HepG2 (cell line): Measurements from ENCODE around the gene NPHP3. TPM values are rescaled to one million over a fixed set of nuclear protein-coding genes. Genes with fewer than 3 reads are reported as not detected.

Experiments used
- ATAC-seq: fragments of 200-7000 bp; cut with Tn5 transposase; 3 replicates; pipeline ENCODE4 v1.9.1; 2020; ENCODE audit warnings: mild to moderate bottlenecking, moderate library complexity
- BruUV-seq: library from RNA; stranded (reverse); fragments of 400-500 nt; replicated peaks from 2 replicates; lab custom pipeline; 2021; lab: Mats Ljungman, UMichigan
- CTCF ChIA-PET: fragments of 300-600 bp; formaldehyde crosslinking; extraction: SDS; loops from one replicate; lab custom pipeline; 2021; ENCODE audit warnings: low total read pairs, inconsistent platforms, low intra/inter-chr PET ratio; lab: Yijun Ruan, JAX
- POLR2A ChIA-PET: fragments of 350-600 bp; sonication (Branson Sonifier 250); formaldehyde crosslinking; loops from one replicate; lab custom pipeline; 2020; ENCODE audit warnings: antibody characterized with exemption, inconsistent platforms; lab: Yijun Ruan, JAX
- DNase-seq: peaks from one replicate; pipeline ENCODE4 v3.0.0-alpha.2; 2015; ENCODE audit warnings: low spot score
- FAIRE-seq: peaks from 3 replicates; lab custom pipeline; 2011; peaks lifted over from hg19 to GRCh38; lab: Jason Lieb, UNC
- H2AFZ ChIP-seq: one replicate; pipeline ENCODE4 v1.6.1; 2011; ENCODE audit warnings: low read length, inconsistent platforms
- H3K27ac ChIP-seq: fragments of 300-600 bp; 3 replicates; pipeline ENCODE4 v1.8.0; 2011; ENCODE audit warnings: mixed run types, mild to moderate bottlenecking, mixed read lengths, low read length, inconsistent platforms; ENCODE audit not compliant: insufficient read depth; ENCODE audit errors: extremely low read length
- H3K27me3 ChIP-seq, 2 experiments: fragments of 200-600 bp in 1 of 2; 2 replicates in 1 of 2; 3 replicates in 1 of 2; pipeline versions ENCODE4 v1.6.0 to v1.8.0; 2011; ENCODE audit warnings: low read length in 2 of 2, mild to moderate bottlenecking in 2 of 2, moderate library complexity in 2 of 2, inconsistent platforms in 1 of 2; ENCODE audit not compliant: insufficient read depth in 2 of 2, control insufficient read depth in 1 of 2
- H3K36me3 ChIP-seq, 2 experiments: fragments of 200-600 bp in 1 of 2; replicated peaks in 1 of 2; 2 replicates in 1 of 2; 3 replicates in 1 of 2; pipeline versions ENCODE4 v1.5.1 to v1.8.0; 2011; ENCODE audit warnings: low read length in 2 of 2, inconsistent platforms in 1 of 2; ENCODE audit not compliant: insufficient read depth in 2 of 2, control insufficient read depth in 1 of 2
- H3K4me1 ChIP-seq: 2 replicates; pipeline ENCODE4 v1.5.1; 2012; ENCODE audit warnings: low read length, inconsistent platforms; ENCODE audit not compliant: insufficient read depth
- H3K4me2 ChIP-seq: 2 replicates; pipeline ENCODE4 v1.6.0; 2011; ENCODE audit warnings: low read depth, low read length, inconsistent platforms
- H3K4me3 ChIP-seq, 3 experiments: fragments of 200-600 bp in 1 of 3; sonication (generic), shearing (Covaris generic) in 1 of 3; replicated peaks in 1 of 3; 2 replicates each; pipeline ENCODE4 v1.5.1; 2011 to 2016; ENCODE audit warnings: low read length in 3 of 3, inconsistent platforms in 2 of 3, low read depth in 2 of 3, mild to moderate bottlenecking in 2 of 3, control low read depth in 1 of 3, mixed read lengths in 1 of 3; ENCODE audit not compliant: insufficient read depth in 1 of 3
- H3K79me2 ChIP-seq: one replicate; pipeline ENCODE4 v1.6.1; 2011; ENCODE audit warnings: low read length, inconsistent platforms; ENCODE audit not compliant: insufficient read depth
- H3K9ac ChIP-seq: 2 replicates; pipeline ENCODE4 v1.6.0; 2011; ENCODE audit warnings: mild to moderate bottlenecking, low read depth, low read length, inconsistent platforms; ENCODE audit not compliant: insufficient read depth
- H3K9me3 ChIP-seq: 2 replicates; pipeline ENCODE4 v1.5.1; 2012; ENCODE audit warnings: mild to moderate bottlenecking, low read length
- H4K20me1 ChIP-seq: 2 replicates; pipeline ENCODE4 v1.6.0; 2011; ENCODE audit warnings: inconsistent platforms, mild to moderate bottlenecking, low read length, moderate library complexity; ENCODE audit not compliant: insufficient read depth
- ATF7 ChIP-seq, 2 experiments: fragments of 450-650 bp in 1 of 2; sonication (generic) in 1 of 2; formaldehyde crosslinking in 1 of 2; IDR thresholded peaks; 2 replicates each; pipeline versions ENCODE4 v1.4.0 to v1.6.1; 2016 to 2020; ENCODE audit warnings: antibody characterized with exemption in 1 of 2, mild to moderate bottlenecking in 1 of 2, missing genetic modification reagents in 1 of 2
- FOSL1 ChIP-seq: sonication (generic); formaldehyde crosslinking; IDR thresholded peaks from 2 replicates; pipeline ENCODE4 v1.9.0; 2021; ENCODE audit warnings: missing genetic modification reagents, borderline replicate concordance
- HNF4G ChIP-seq, 2 experiments: sonication (generic) in 1 of 2; formaldehyde crosslinking in 1 of 2; IDR thresholded peaks; 2 replicates each; pipeline versions ENCODE4 v1.4.0 to v1.6.1; 2011 to 2020; ENCODE audit warnings: borderline replicate concordance in 2 of 2, low read depth in 2 of 2, mild to moderate bottlenecking in 2 of 2, low read length in 1 of 2, missing genetic modification reagents in 1 of 2, moderate library complexity in 1 of 2
- HNRNPH1 ChIP-seq: fragments of 200-400 bp; formaldehyde crosslinking; optimal IDR thresholded peaks from 2 replicates; pipeline ENCODE3; 2017; ENCODE audit warnings: mild to moderate bottlenecking, low read depth, low read length
- ISL2 ChIP-seq: sonication (generic); formaldehyde crosslinking; IDR thresholded peaks from 2 replicates; pipeline ENCODE4 v1.5.0; 2020; ENCODE audit warnings: missing genetic modification reagents
- JARID2 ChIP-seq: sonication (generic); formaldehyde crosslinking; IDR thresholded peaks from 2 replicates; pipeline ENCODE4 v1.8.1; 2023; ENCODE audit warnings: missing genetic modification reagents, inconsistent platforms; ENCODE audit not compliant: insufficient replicate concordance
- MZF1 ChIP-seq: sonication (generic); formaldehyde crosslinking; IDR thresholded peaks from 2 replicates; pipeline ENCODE4 v1.8.1; 2023; ENCODE audit warnings: mild to moderate bottlenecking, missing genetic modification reagents, borderline replicate concordance
- NFE2L2 ChIP-seq: fragments of 150-350 bp; IDR thresholded peaks from 2 replicates; pipeline ENCODE4 v1.6.1; 2014; ENCODE audit warnings: low read length
- NFRKB ChIP-seq: fragments of 450-650 bp; IDR thresholded peaks from 2 replicates; pipeline ENCODE4 v1.6.1; 2017
- NONO ChIP-seq, 2 experiments: fragments of 450-650 bp in 1 of 2; sonication (generic) in 1 of 2; formaldehyde crosslinking in 1 of 2; IDR thresholded peaks in 1 of 2; conservative IDR thresholded peaks in 1 of 2; 2 replicates each; pipeline versions ENCODE4 v1.6.1 to v1.8.0; 2017 to 2022; ENCODE audit warnings: mild to moderate bottlenecking in 1 of 2, missing genetic modification reagents in 1 of 2, moderate library complexity in 1 of 2
- PATZ1 ChIP-seq: sonication (generic); formaldehyde crosslinking; IDR thresholded peaks from 2 replicates; pipeline ENCODE4 v1.4.0; 2020; ENCODE audit warnings: missing genetic modification reagents
- RORA ChIP-seq: sonication (generic); formaldehyde crosslinking; IDR thresholded peaks from 2 replicates; pipeline ENCODE4 v1.5.0; 2020; ENCODE audit warnings: mild to moderate bottlenecking, missing genetic modification reagents, moderate library complexity
- XRCC5 ChIP-seq: fragments of 200-400 bp; formaldehyde crosslinking; optimal IDR thresholded peaks from 2 replicates; pipeline ENCODE3; 2017; ENCODE audit warnings: mild to moderate bottlenecking, low read length
- ZIK1 ChIP-seq: sonication (generic); formaldehyde crosslinking; IDR thresholded peaks from 2 replicates; pipeline ENCODE4 v1.5.0; 2020; ENCODE audit warnings: mild to moderate bottlenecking, low read depth, missing genetic modification reagents, borderline replicate concordance
- ZNF451 ChIP-seq: sonication (generic); formaldehyde crosslinking; IDR thresholded peaks from 2 replicates; pipeline ENCODE4 v1.5.0; 2020; ENCODE audit warnings: mild to moderate bottlenecking, missing genetic modification reagents
- ZNF891 ChIP-seq: sonication (generic); formaldehyde crosslinking; IDR thresholded peaks from 2 replicates; pipeline ENCODE4 v1.5.0; 2020; ENCODE audit warnings: mild to moderate bottlenecking, missing genetic modification reagents
- in situ Hi-C: cut with HindIII; loops from 2 replicates; pipeline ENCODE4 v1.10.0; 2017; ENCODE audit warnings: low pct_unique_long_range_greater_than_20kb; ENCODE audit not compliant: extremely low pct_ligation_motif_present
- intact Hi-C: fragments of 100-400 bp; cut with micrococcal nuclease; formaldehyde crosslinking; loops from one replicate; pipeline ENCODE4 v1.10.0; 2022; ENCODE audit not compliant: unreplicated experiment
- polyA plus RNA-seq, 8 experiments: library from polyadenylated mRNA; depleted of rRNA in 3 of 8; stranded (reverse) in 7 of 8; unstranded in 1 of 8; fragments of >200 nt; fragmentation: Illumina TruSeq in 4 of 8; extraction: Trizol in 4 of 8; gene quantifications; 2 replicates each; pipeline versions ENCODE4 v1.2.1 to v1.2.3, GENCODE V29; 2011 to 2016; ENCODE audit warnings: low read depth in 4 of 8, missing spikeins in 1 of 8, mixed read lengths in 1 of 8; ENCODE audit not compliant: insufficient read depth in 1 of 8
- total RNA-seq, 5 experiments: library from RNA; depleted of rRNA; stranded (reverse); fragments of >200 nt; fragmentation: Illumina TruSeq; extraction: Trizol; gene quantifications; 2 replicates each; pipeline ENCODE4 v1.2.3, GENCODE V29; 2016; ENCODE audit warnings: low read depth in 1 of 5
- TF ChIP-seq, protein P1 (sequence below): sonication (generic); formaldehyde crosslinking; IDR thresholded peaks from 2 replicates; pipeline ENCODE4 v1.4.0; 2020; ENCODE audit warnings: missing genetic modification reagents
- TF ChIP-seq, protein P2 (sequence below): sonication (generic); formaldehyde crosslinking; IDR thresholded peaks from 2 replicates; pipeline ENCODE4 v1.5.1; 2020; ENCODE audit warnings: missing genetic modification reagents, mild to moderate bottlenecking, borderline replicate concordance

NPHP3 gene
- total and polyA plus RNA-seq, 2 of the 13 experiments (the other 11 are each of a cell fraction or from before 2014, with no cell fraction given), result 11.0 to 20.2 TPM

DNA sequence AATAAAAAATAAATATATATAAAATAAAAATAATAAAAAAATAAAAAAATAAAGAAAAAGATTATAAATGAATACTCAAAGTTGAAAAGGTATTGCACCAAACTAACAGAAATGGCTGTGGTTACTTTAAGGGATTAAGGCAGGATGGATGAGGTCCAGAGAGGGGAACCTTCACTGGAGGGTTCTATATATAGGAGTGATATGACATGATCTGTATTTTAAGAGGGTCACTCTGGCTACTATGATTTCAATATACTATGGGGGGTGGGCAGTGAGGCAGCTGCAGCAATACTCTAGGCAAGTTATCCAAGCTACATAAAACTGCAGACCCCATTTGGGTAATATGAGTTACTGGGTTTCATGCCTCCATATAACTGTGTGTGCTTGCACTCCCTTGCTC, 87.2 kb downstream of the NPHP3 start:
- Histone ChIP-seq H2AFZ (no peak overlapping the region), H3K36me3 (peaks cover 3 to 9% of the 10 kb centered on the region in 2 experiments; a peak in 2 of 5 replicates), H3K4me3 (no peak overlapping the region), H3K27ac (no peak overlapping the region), H3K27me3 (no peaks in the 10 kb centered on the region), H3K79me2 (no peaks in the 10 kb centered on the region), H3K9ac (no peak overlapping the region), H3K4me1 (no peaks in the 10 kb centered on the region), H3K4me2 (no peak overlapping the region), H3K9me3 (no peaks in the 10 kb centered on the region), H4K20me1 (no peaks in the 10 kb centered on the region)
- TF ChIP-seq MZF1 (no peak), ISL2 (CRISPR knock-in tag) (no peak), NONO (IDR thresholded peaks at IDR 0.05) (no peak), NONO (CRISPR knock-in tag; conservative IDR thresholded peaks at IDR 0.05) (no peak), FOSL1 (no peak), JARID2 (no peak), ZNF891 (CRISPR knock-in tag) (no peak), ZNF451 (CRISPR knock-in tag) (no peak), HNF4G (IDR thresholded peaks at IDR 0.05; ENCODE audit: borderline replicate concordance, low read depth, low read length) (no peak), HNF4G (CRISPR knock-in tag; IDR thresholded peaks at IDR 0.05; ENCODE audit: borderline replicate concordance, low read depth) (no peak), ATF7 (IDR thresholded peaks at IDR 0.05) (no peak), ATF7 (CRISPR knock-in tag; IDR thresholded peaks at IDR 0.05) (no peak), NFRKB (no peak), ZIK1 (CRISPR knock-in tag) (no peak), XRCC5 (no peak), HNRNPH1 (no peak), RORA (CRISPR knock-in tag) (no peak), PATZ1 (CRISPR knock-in tag) (no peak), NFE2L2 (no peak)
- TF ChIP-seq, protein P1, sequence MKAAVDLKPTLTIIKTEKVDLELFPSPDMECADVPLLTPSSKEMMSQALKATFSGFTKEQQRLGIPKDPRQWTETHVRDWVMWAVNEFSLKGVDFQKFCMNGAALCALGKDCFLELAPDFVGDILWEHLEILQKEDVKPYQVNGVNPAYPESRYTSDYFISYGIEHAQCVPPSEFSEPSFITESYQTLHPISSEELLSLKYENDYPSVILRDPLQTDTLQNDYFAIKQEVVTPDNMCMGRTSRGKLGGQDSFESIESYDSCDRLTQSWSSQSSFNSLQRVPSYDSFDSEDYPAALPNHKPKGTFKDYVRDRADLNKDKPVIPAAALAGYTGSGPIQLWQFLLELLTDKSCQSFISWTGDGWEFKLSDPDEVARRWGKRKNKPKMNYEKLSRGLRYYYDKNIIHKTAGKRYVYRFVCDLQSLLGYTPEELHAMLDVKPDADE (CRISPR knock-in tag), result no peak
- TF ChIP-seq, protein P2, sequence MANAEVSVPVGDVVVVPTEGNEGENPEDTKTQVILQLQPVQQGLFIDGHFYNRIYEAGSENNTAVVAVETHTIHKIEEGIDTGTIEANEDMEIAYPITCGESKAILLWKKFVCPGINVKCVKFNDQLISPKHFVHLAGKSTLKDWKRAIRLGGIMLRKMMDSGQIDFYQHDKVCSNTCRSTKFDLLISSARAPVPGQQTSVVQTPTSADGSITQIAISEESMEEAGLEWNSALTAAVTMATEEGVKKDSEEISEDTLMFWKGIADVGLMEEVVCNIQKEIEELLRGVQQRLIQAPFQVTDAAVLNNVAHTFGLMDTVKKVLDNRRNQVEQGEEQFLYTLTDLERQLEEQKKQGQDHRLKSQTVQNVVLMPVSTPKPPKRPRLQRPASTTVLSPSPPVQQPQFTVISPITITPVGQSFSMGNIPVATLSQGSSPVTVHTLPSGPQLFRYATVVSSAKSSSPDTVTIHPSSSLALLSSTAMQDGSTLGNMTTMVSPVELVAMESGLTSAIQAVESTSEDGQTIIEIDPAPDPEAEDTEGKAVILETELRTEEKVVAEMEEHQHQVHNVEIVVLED, result no peak
- no peak for DNase-seq
- BruUV-seq, result no TSS peak
- no peak for FAIRE-seq
- ATAC-seq, result no peak
- in situ Hi-C loops (loop anchor here (5.0 kb wide), 1 partner anchor 98 kb away; no protein-coding TSS in a partner anchor), intact Hi-C loops (no loop called here)
- POLR2A ChIA-PET, result no interaction called here
- CTCF ChIA-PET, result no interaction called here
